Colonic mucosa (tissue), 4 donors: ENCODE results near the gene SYNGR1. TPM values are rescaled to one million over a fixed set of nuclear protein-coding genes. Genes with fewer than 3 reads are reported as not detected.
A peak's percentile ranks its signal among the peaks of the same experiment; 100 is the strongest.

Experiments used
- DNase-seq: peaks from one replicate; pipeline ENCODE4 v3.0.0-alpha.2; 2020
- H3K27ac ChIP-seq: fragments of 200-600 bp; one replicate; pipeline ENCODE4 v1.8.0; 2021
- H3K27me3 ChIP-seq: fragments of 200-600 bp; one replicate; pipeline ENCODE4 v1.8.0; 2021
- H3K36me3 ChIP-seq: fragments of 200-600 bp; one replicate; pipeline ENCODE4 v1.8.0; 2021
- H3K4me1 ChIP-seq: fragments of 200-600 bp; one replicate; pipeline ENCODE4 v1.8.0; 2021; ENCODE audit warnings: mild to moderate bottlenecking
- H3K4me3 ChIP-seq: fragments of 200-600 bp; one replicate; pipeline ENCODE4 v1.8.0; 2021
- H3K9ac ChIP-seq, 2 donors: one replicate each; pipeline ENCODE4 v1.7.0; 2013; ENCODE audit warnings: control low read depth in 2 of 2, low read depth in 2 of 2, low read length in 2 of 2
- H3K9me3 ChIP-seq: fragments of 200-600 bp; one replicate; pipeline ENCODE4 v1.8.0; 2021
- CTCF ChIP-seq: fragments of 200-600 bp; IDR thresholded peaks from one replicate; pipeline ENCODE4 v1.8.0; 2022; ENCODE audit warnings: antibody characterized with exemption, mild to moderate bottlenecking
- intact Hi-C: fragments of 100-400 bp; cut with DNase I; formaldehyde crosslinking; loops from one replicate; pipeline ENCODE4 v1.14.1; 2022
- total RNA-seq, 2 donors: library from RNA; stranded (reverse); fragmentation: NEBNext Ultra II Directional in 1 of 2; extraction: Animal tissue kit (Norgen Biotek cat#: 25700) in 1 of 2; gene quantifications; one replicate each; pipeline ENCODE4 v1.2.1, GENCODE V29; 2021
- donor health status: healthy.
- donor health status: DM: no; HTN: no; CAD: no.
- donor health status: DM: no; HTN: no; CAD: no.

SYNGR1 gene
- total RNA-seq, 2 donors from 2014 or later, result 1.8 to 4.3 TPM

GRCh38 chr22:39388261-39389011 lies 38.6 kb downstream of the SYNGR1 start:
- intact Hi-C loops, result no loop called here
- Histone ChIP-seq H3K9me3 (no peaks in the 10 kb centered on the region), H3K36me3 (no peaks in the 10 kb centered on the region), H3K27ac (no peak overlapping the region), H3K27me3 (no peaks in the 10 kb centered on the region), H3K4me3 (peak overlapping the region; percentile 54), H3K9ac (peak overlapping the region in 1 of 2 donors; percentile 61), H3K4me1 (no peaks in the 10 kb centered on the region)
- DNase-seq, result peak; percentile 82
- no peak for TF ChIP-seq CTCF

- no peak for DNase-seq
- TF ChIP-seq CTCF, result no peak
- no peak overlapping the region for H3K9ac ChIP-seq
- H3K27ac ChIP-seq, result no peak overlapping the region
- H3K9me3 ChIP-seq, result no peaks in the 10 kb centered on the region
- H3K4me3 ChIP-seq, result no peak overlapping the region
- no peaks in the 10 kb centered on the region for H3K4me1 ChIP-seq
- H3K27me3 ChIP-seq, result no peaks in the 10 kb centered on the region
- intact Hi-C loops, result no loop called here
- no peaks in the 10 kb centered on the region for H3K36me3 ChIP-seq
Observed at GRCh38 chr22:39389420-39389819, 39.6 kb downstream of the SYNGR1 start.

- TF ChIP-seq CTCF, result no peak
- Histone ChIP-seq H3K9ac (no peak overlapping the region), H3K9me3 (no peaks in the 10 kb centered on the region), H3K27me3 (no peaks in the 10 kb centered on the region), H3K36me3 (no peaks in the 10 kb centered on the region), H3K27ac (no peak overlapping the region), H3K4me1 (no peaks in the 10 kb centered on the region), H3K4me3 (no peak overlapping the region)
- intact Hi-C loops, result no loop called here
- no peak for DNase-seq
Observed at GRCh38 chr22:39392341-39392948, 42.7 kb downstream of the SYNGR1 start.

- Histone ChIP-seq H3K27ac (no peak overlapping the region), H3K9ac (no peak overlapping the region), H3K9me3 (no peaks in the 10 kb centered on the region), H3K36me3 (no peaks in the 10 kb centered on the region), H3K27me3 (no peaks in the 10 kb centered on the region), H3K4me1 (peaks cover 4% of the 10 kb centered on the region), H3K4me3 (no peak overlapping the region)
- intact Hi-C loops, result loop anchor here (5.0 kb wide), 1 partner anchor 121 kb away; no protein-coding TSS in a partner anchor
- no peak for TF ChIP-seq CTCF
- no peak for DNase-seq
Observed at GRCh38 chr22:39395936-39396796, 46.4 kb downstream of the SYNGR1 start.

GRCh38 chr22:39396797-39397195 lies 47.0 kb downstream of the SYNGR1 start:
- Histone ChIP-seq H3K27ac (no peak overlapping the region), H3K9ac (no peak overlapping the region), H3K4me1 (peaks cover 4% of the 10 kb centered on the region), H3K4me3 (no peak overlapping the region), H3K36me3 (no peaks in the 10 kb centered on the region), H3K9me3 (no peaks in the 10 kb centered on the region), H3K27me3 (no peaks in the 10 kb centered on the region)
- no peak for TF ChIP-seq CTCF
- intact Hi-C loops, result loop anchor here (5.0 kb wide), 1 partner anchor 121 kb away; no protein-coding TSS in a partner anchor
- no peak for DNase-seq
